Stimulated activated CD4-positive, alpha-beta T cell treated with anti-CD3 and anti-CD28 coated beads, Interleukin-15, amount 100 ng/mL, for 24 hours (primary cell): ENCODE results near the gene SUV39H1.
"Not testable (repeated sequence)": the region's sequence is repeated elsewhere in the genome, so short reads cannot be mapped to it uniquely, and the experiment has no call there.

Experiments used
- DNase-seq: peaks from one replicate; pipeline ENCODE4 v3.0.0-alpha.2; 2020

Gene SUV39H1

DNA sequence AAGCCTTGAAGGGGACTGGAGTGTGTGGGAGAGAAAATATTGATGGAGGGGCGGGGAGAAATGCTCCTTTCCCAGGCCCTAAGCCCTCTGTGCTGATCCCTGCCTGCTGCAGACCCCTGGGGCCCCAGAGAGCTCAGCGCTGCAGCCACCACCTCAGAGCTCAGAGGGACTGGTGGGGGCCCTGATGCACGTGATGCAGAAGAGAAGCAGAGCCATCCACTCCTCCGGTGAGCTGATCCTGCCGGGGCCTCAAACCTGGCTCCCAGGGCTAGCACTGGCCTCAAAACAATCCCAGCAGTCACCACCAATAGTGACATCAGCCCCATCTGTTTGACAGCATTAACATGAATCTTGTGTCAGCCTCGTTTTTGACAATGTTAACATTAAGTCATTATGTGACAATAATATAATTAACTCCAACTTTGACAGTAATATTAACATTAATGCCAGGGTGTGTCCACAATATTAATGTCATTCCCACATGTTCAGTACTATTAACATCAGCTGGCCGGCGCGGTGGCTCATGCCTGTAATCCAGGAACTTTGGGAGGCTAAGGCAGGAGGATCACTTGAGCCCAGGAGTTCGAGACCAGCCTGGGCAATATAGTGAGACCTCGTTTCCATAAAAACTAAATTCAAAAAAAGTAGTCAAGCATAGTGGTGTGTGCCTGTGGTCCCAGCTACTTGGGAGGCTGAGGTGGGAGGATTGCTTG, 7.2 kb upstream of the SUV39H1 start:
- DNase-seq = no peak

DNA sequence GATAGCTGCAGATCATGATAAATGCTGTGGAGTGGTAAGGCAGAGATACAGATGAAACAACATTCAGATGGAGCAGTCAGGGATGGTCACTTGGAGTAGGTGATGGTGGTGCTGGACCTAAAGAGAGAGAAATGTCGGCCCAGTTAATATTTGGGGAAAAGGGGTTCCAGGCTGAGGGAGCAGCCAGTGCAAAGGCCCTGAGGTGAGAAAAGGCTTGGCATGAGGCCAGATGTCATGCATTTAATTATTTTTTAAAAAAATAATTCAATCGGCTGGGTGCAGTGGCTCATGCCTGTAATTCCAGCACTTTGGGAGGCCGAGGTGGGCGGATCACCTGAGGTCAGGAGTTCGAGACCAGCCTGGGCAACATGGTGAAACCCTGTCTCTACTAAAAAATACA, 4.8 kb upstream of the SUV39H1 start:
- DNase-seq = not testable (repeated sequence)

- DNase-seq = no peak
Observed at GRCh38 chrX:48694776-48695533, 1.6 kb upstream of the SUV39H1 start.

DNA sequence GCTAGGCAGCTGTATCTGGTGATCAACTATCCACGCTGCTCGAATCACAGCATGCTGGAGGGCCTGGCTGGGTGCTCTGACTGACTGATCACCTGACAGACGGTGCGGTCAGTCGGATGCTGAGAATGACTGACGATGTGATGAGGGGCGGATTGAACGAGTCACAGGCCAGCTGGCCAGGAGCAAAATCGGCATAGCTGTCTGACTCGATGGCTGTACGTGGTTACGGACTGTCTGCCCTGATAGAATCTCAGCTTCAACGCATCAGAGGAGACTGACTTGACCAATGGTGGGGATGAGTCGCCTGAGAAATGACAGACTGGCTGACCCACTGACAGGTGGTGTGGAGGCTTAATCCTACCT, 1.0 kb upstream of the SUV39H1 start:
- no peak for DNase-seq

GRCh38 chrX:48695925-48696300, 621 bp upstream of the SUV39H1 start:
- DNase-seq = no peak

GRCh38 chrX:48696909-48697727, 584 bp downstream of the SUV39H1 start:
- DNase-seq = peak; percentile 71

- DNase-seq = no peak
Observed at GRCh38 chrX:48698306-48698705, 1.8 kb downstream of the SUV39H1 start.

- DNase-seq = no peak
Observed at GRCh38 chrX:48700246-48700645, 3.7 kb downstream of the SUV39H1 start.

DNA sequence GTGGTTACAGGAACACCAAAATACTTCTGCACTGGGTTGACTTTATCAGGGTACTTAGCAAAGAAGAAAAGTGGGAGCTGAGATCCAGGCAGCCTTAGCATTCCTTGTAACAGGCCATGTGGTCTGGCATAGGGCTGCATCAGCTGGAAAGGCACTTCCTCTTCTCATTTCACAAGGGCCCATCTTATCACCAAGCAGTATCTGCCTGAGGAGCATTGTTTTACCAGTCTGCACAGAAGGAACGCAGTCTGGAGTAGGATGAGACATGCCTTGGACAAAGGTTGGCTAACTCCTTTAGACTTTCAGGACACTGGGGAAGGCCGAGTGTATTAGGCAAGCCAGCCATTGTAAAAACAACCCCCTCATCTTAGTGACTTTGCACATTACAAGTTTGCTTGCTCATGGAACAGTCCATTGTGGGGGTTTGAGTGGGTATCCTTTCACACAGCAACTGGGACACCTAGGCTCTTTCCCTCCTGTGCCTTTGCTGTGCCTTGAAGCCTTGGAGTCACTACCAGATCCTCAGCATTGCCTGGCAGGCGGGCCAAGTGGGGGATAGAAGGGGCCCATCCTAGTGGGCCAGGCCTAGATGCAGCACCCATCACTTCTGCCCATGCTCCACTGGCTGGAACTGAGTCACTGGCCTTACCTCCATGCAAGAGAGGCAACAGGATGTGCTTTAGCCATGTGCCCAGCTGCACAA, 4.6 kb downstream of the SUV39H1 start:
- DNase-seq = no peak

GRCh38 chrX:48702032-48702431, 5.5 kb downstream of the SUV39H1 start:
- DNase-seq = no peak

GRCh38 chrX:48702716-48703115, 6.2 kb downstream of the SUV39H1 start:
- no peak for DNase-seq

DNA sequence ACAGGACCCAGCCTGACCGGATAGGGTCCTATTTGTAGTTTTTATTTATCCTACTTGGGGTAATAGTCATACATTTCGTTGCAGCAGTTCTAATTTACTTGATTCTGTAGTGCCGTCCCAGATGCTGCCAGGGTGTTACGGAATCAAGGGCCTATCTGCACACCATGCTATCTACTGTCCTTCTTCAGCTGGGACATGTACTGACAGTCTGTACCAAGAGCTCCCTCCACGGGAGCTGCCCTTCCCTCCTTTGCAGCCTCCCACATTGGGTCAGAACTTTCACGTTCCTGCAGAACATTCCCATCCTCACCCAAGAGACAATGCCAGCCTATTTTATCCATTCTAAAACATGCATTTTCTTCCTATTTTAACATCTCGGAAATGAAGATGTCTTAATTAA, 6.7 kb downstream of the SUV39H1 start:
- DNase-seq = no peak

DNA sequence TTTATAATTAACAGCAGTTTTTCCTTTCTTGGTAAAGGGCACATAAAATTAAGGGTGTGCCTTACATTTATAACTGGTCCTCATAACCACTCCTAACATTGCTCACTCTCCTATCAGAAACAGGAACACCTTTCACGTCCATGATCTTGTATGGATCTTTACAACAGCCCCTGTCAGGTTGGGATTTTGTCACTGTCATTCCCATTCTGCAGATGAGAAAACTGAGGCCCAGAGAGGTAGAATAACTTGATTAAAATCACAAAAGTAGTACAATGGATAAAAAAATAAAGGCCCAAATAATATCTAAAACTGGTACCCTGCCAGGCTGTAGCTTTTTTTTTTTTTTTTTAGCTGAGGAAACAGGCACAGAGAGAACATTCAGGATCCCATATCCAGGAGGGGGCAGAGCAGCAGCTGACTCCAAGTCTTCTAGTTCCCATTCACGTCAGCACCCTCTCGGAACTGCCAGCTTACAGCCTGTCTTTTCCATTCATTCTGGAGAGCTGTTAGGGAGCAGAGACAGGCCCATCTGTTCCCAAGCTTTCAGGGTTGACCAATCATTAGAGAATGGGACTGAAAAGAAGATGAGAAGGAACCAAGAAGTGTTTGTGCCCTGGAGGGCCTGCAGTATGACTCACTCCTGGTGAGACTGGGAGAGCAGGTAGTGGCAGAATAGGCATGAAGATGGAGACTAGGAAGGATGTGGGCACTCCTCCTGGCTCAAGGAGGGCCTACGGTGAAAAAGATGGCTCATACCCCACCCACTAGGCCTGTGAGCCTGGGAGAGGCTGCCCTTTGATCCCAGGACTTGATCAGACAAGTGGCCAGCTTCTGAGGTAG, 7.3 kb downstream of the SUV39H1 start:
- no peak for DNase-seq

DNA sequence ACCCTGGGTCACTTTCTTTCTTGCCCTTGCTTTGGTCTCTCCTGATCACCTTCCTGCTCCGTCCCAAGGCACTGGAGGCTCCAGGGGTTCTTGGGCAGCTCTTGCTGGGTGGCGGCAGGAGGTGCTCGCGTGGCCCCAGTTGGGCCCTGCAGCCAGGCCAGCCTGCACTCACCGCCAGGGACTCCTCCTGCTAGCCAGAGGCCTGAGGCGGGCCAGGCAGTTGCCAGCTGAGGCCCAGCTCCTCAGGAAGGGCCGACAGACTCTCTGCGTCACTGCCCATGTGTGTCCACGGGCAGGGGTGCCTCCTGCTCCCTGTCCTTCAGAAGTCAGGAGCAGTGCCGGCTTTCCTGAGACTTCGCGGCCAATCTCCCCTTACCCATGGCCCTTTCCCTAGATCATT, 9.3 kb downstream of the SUV39H1 start:
- no peak for DNase-seq

- no peak for DNase-seq
Observed at GRCh38 chrX:48709522-48710112, 13.1 kb downstream of the SUV39H1 start.

GRCh38 chrX:48711162-48711928, 14.8 kb downstream of the SUV39H1 start:
- DNase-seq = no peak

DNA sequence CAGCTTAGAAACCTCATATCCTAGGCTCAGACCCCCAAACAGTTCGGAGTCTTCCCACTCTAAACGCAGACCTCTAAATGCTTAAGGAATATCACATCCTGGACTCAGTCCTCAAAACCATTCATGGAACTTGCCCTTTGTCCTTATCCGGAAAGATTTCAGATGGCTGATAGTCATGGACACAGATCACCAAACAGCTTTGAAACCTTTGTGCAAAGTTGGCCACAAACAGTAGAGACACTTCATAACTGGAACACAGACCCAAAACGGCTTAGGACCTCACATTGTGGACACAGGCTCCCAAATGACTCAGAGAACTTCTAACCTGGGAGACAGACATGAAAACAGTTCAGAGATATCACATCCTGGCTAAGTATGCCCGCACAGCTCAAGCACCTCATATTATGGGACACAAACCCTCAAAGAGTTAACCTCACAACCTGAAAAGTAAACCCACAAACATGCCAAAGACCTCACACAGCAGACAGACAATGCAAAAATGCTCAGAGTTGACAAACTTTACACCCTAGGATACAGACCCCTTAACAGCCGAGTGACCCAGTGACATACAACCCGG, 15.5 kb downstream of the SUV39H1 start:
- DNase-seq = no peak

DNA sequence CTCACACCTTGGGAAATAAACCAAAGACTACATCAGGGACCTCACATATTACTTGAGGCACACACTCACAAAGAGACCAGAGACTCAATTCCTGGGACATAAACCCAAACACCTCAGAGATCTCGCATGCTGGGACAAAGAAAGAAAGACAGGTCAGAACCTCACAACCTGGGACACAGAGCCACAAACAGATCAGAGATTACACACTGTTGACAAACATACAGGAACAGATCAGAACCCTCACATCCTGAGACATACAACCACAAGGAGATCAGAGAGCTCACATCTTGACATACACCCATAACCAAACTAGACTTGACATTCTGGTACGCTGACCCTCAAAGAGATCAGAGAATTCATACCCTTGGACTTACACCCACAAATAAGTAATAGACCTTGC, 17.3 kb downstream of the SUV39H1 start:
- no peak for DNase-seq

DNA sequence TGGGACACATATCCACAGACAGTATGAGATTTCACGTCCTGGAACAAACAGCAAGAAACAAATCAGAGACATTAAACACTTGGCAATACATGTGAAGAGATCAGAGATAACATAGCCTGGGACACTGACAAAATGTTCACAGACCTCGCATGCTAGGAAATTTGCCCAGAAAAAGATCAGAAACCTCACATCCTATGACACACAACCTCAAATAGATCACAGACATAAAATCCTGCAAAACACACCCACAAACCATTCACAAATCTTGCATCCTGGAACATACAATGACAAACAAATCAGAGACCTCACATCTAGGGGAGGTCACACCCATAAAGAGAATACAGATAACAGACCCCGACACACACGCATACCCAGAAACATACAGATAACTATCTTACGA, 18.0 kb downstream of the SUV39H1 start:
- DNase-seq = no peak

DNA sequence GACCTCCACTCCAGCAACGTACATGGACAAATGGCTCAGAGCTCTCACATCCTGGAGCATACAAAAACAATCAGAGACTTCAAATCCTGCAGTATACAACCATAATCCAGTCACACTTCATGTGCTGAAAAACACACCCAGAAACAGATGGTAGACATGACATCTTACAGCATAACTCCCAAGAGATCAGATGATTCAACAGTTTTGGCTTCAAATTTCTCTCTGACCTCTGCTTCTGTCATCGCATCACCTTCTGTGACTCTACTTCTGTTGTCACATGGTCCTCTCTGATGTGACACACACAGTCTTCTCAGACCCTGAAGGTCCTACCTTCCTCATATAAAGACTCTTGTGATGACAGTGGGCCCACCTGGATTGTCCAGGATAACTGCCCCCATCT, 18.5 kb downstream of the SUV39H1 start:
- no peak for DNase-seq
